Naive thymus-derived CD4-positive, alpha-beta T cell (primary cell): Measurements from ENCODE around the gene EDIL3. TPM values are rescaled to one million over a fixed set of nuclear protein-coding genes. Genes with fewer than 3 reads are reported as not detected.

Source experiments
- ATAC-seq: fragments of 150-1000 bp; cut with Tn5 transposase; 2 replicates; pipeline ENCODE4 v1.10.0; 2021; ENCODE audit warnings: mild to moderate bottlenecking, moderate library complexity
- CTCF ChIA-PET: fragments of 350-600 bp; sonication (Branson Sonifier 250); formaldehyde crosslinking; loops from one replicate; lab custom pipeline; 2021; ENCODE audit warnings: antibody characterized with exemption; lab: Charles Lee
- POLR2A ChIA-PET: fragments of 350-600 bp; sonication (Branson Sonifier 250); formaldehyde crosslinking; loops from one replicate; lab custom pipeline; 2021; ENCODE audit warnings: antibody characterized with exemption, inconsistent platforms; lab: Charles Lee
- DNase-seq, 9 donors: peaks; one replicate each; pipeline versions ENCODE4 v3.0.0 to v3.0.0-alpha.2; 2020 to 2022; ENCODE audit warnings: mixed read lengths in 1 of 9
- H3K27ac ChIP-seq: one replicate; pipeline ENCODE4 v1.7.0; 2013; ENCODE audit warnings: mild to moderate bottlenecking, low read depth, low read length, moderate library complexity
- H3K27me3 ChIP-seq, 2 donors: one replicate each; pipeline ENCODE4 v1.7.0; 2013; ENCODE audit warnings: low read length in 2 of 2, mild to moderate bottlenecking in 2 of 2, moderate library complexity in 2 of 2; ENCODE audit not compliant: control insufficient read depth in 2 of 2, insufficient read depth in 2 of 2
- H3K36me3 ChIP-seq, 3 experiments: 1 replicate in 2 of 3; 2 replicates in 1 of 3; pipeline ENCODE4 v1.7.0; 2013; ENCODE audit warnings: low read length in 3 of 3, mild to moderate bottlenecking in 3 of 3, moderate library complexity in 1 of 3; ENCODE audit not compliant: insufficient read depth in 3 of 3, control insufficient read depth in 2 of 3
- H3K4me1 ChIP-seq, 2 donors: one replicate each; pipeline ENCODE4 v1.7.0; 2013; ENCODE audit warnings: low read length in 2 of 2, mild to moderate bottlenecking in 2 of 2, moderate library complexity in 1 of 2; ENCODE audit not compliant: control insufficient read depth in 2 of 2, insufficient read depth in 2 of 2
- H3K4me3 ChIP-seq: 2 replicates; pipeline ENCODE4 v1.7.0; 2013; ENCODE audit warnings: mild to moderate bottlenecking, low read length
- H3K9me3 ChIP-seq, 3 experiments: 1 replicate in 2 of 3; 2 replicates in 1 of 3; pipeline ENCODE4 v1.7.0; 2013; ENCODE audit warnings: low read length in 3 of 3; ENCODE audit not compliant: control insufficient read depth in 2 of 3
- H3K27ac Mint-ChIP-seq, 9 donors: one replicate each; pipeline ENCODE4 v1.8.0; 2020 to 2022; ENCODE audit warnings: mixed read lengths in 9 of 9, mild to moderate bottlenecking in 8 of 9, moderate library complexity in 5 of 9, inconsistent platforms in 2 of 9
- H3K27me3 Mint-ChIP-seq, 5 donors: one replicate each; pipeline ENCODE4 v1.8.0; 2021 to 2022; ENCODE audit warnings: mixed read lengths in 5 of 5, mild to moderate bottlenecking in 1 of 5
- H3K36me3 Mint-ChIP-seq, 5 donors: one replicate each; pipeline ENCODE4 v1.8.0; 2020 to 2022; ENCODE audit warnings: mixed read lengths in 5 of 5, mild to moderate bottlenecking in 3 of 5, inconsistent platforms in 1 of 5
- H3K4me1 Mint-ChIP-seq, 7 donors: one replicate each; pipeline ENCODE4 v1.8.0; 2020 to 2022; ENCODE audit warnings: mixed read lengths in 7 of 7, mild to moderate bottlenecking in 3 of 7, inconsistent platforms in 1 of 7
- H3K4me3 Mint-ChIP-seq, 10 donors: one replicate each; pipeline ENCODE4 v1.8.0; 2020 to 2022; ENCODE audit warnings: mild to moderate bottlenecking in 10 of 10, mixed read lengths in 10 of 10, moderate library complexity in 6 of 10, inconsistent platforms in 2 of 10
- H3K9me3 Mint-ChIP-seq, 11 donors: one replicate each; pipeline ENCODE4 v1.8.0; 2020 to 2022; ENCODE audit warnings: mixed read lengths in 11 of 11, mild to moderate bottlenecking in 4 of 11, inconsistent platforms in 1 of 11, moderate library complexity in 1 of 11
- intact Hi-C, 2 donors: fragments of 100-400 bp; cut with micrococcal nuclease; formaldehyde crosslinking; loops; one replicate each; pipeline ENCODE4 v1.15.1; 2023
- polyA plus RNA-seq, 2 donors: library from polyadenylated mRNA; unstranded; fragments of 300-500 nt; fragmentation: Illumina TruSeq; gene quantifications; one replicate each; pipeline ENCODE4 v1.2.3, GENCODE V29; 2021
- total RNA-seq, 6 experiments: library from RNA in 5 of 6; stranded (reverse) in 5 of 6; gene quantifications; 1 replicate in 5 of 6; 2 replicates in 1 of 6; pipeline ENCODE4 v1.2.3 and lab custom pipeline; 2021 to 2026

The EDIL3 gene
- total and polyA plus RNA-seq, 7 experiments from 2014 or later, result not detected

DNA sequence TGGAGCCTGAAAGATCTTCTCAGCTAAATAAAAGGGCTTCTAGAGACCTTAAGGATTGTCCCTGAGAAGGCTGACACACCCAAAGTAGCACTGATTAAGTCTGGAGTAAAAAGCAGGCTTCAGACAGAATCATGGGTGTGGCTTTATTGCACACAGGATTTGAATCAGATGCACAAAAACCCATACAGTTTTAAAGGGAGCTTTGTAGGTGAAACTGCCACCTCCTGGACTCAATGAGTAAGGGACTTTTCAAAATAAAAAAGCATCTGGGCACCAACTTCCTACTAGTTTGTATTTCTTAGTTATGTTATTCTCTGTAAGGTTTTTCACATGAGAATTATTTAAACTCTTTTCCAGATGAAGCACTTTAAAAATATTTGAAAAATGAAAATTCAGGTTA is 129.4 kb downstream of the EDIL3 start:
- ChIA-PET CTCF (no interaction called here), POLR2A (no interaction called here)
- Histone ChIP-seq H3K9me3 (no peaks in the 10 kb centered on the region), H3K36me3 (no peaks in the 10 kb centered on the region), H3K27ac (no peak overlapping the region), H3K4me1 (no peaks in the 10 kb centered on the region), H3K27me3 (no peaks in the 10 kb centered on the region), H3K4me3 (no peak overlapping the region)
- ATAC-seq (no peak), DNase-seq (no peak)
- intact Hi-C loops, result loop anchor here in 1 of 2 donors (10.0 kb wide), 1 partner anchor 541 kb away; no protein-coding TSS in a partner anchor
- Mint-ChIP-seq H3K4me3 (no peak overlapping the region), H3K36me3 (no peaks in the 10 kb centered on the region), H3K9me3 (peaks cover 0 to 7% (median 0%) of the 10 kb centered on the region in 11 donors), H3K27me3 (no peaks in the 10 kb centered on the region), H3K4me1 (no peaks in the 10 kb centered on the region), H3K27ac (no peak overlapping the region)

GRCh38 chr5:84253946-84254345 is 130.7 kb downstream of the EDIL3 start:
- H3K27ac Mint-ChIP-seq, result no peak overlapping the region
- ATAC-seq, result no peak
- no peaks in the 10 kb centered on the region for H3K27me3 ChIP-seq
- no peak overlapping the region for H3K4me3 Mint-ChIP-seq
- H3K36me3 ChIP-seq, result no peaks in the 10 kb centered on the region
- H3K27me3 Mint-ChIP-seq, result no peaks in the 10 kb centered on the region
- H3K36me3 Mint-ChIP-seq, result no peaks in the 10 kb centered on the region
- peaks cover 0 to 7% (median 0%) of the 10 kb centered on the region in 11 donors for H3K9me3 Mint-ChIP-seq
- H3K4me1 ChIP-seq, result no peaks in the 10 kb centered on the region
- intact Hi-C loops, result loop anchor here in 1 of 2 donors (10.0 kb wide), 1 partner anchor 539 kb away; no protein-coding TSS in a partner anchor
- ChIA-PET CTCF (no interaction called here), POLR2A (no interaction called here)
- H3K9me3 ChIP-seq, result no peaks in the 10 kb centered on the region
- no peak overlapping the region for H3K27ac ChIP-seq
- no peaks in the 10 kb centered on the region for H3K4me1 Mint-ChIP-seq
- DNase-seq, result no peak
- no peak overlapping the region for H3K4me3 ChIP-seq

DNA sequence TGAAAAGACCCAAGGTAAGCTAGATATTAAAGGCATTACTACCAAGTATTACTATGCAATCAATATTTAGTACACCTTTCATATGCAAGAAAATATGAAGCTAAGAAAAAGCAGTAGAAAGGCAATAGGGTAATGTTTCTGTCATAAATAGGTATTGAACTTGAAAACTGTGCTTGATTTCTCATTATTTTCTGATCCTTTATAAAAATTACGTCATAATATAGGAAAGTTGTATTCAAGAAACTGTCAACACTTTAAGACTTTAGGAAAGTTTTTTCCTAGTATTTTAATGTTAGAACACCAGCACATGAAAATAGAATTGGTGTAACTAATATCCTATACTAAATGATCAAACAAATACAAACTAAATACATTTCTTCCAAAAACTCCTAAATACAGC is 133.2 kb downstream of the EDIL3 start:
- Histone ChIP-seq H3K27me3 (no peaks in the 10 kb centered on the region), H3K4me3 (no peak overlapping the region), H3K9me3 (no peaks in the 10 kb centered on the region), H3K36me3 (no peaks in the 10 kb centered on the region), H3K27ac (no peak overlapping the region), H3K4me1 (no peaks in the 10 kb centered on the region)
- H3K27me3 Mint-ChIP-seq, result no peaks in the 10 kb centered on the region
- H3K4me1 Mint-ChIP-seq, result no peaks in the 10 kb centered on the region
- H3K27ac Mint-ChIP-seq, result no peak overlapping the region
- ChIA-PET CTCF (no interaction called here), POLR2A (no interaction called here)
- intact Hi-C loops, result loop anchor here in 1 of 2 donors (10.0 kb wide), 1 partner anchor 537 kb away; no protein-coding TSS in a partner anchor
- ATAC-seq (no peak), DNase-seq (no peak)
- H3K4me3 Mint-ChIP-seq, result no peak overlapping the region
- H3K9me3 Mint-ChIP-seq, result peaks cover 0 to 12% (median 0%) of the 10 kb centered on the region in 11 donors
- no peaks in the 10 kb centered on the region for H3K36me3 Mint-ChIP-seq

DNA sequence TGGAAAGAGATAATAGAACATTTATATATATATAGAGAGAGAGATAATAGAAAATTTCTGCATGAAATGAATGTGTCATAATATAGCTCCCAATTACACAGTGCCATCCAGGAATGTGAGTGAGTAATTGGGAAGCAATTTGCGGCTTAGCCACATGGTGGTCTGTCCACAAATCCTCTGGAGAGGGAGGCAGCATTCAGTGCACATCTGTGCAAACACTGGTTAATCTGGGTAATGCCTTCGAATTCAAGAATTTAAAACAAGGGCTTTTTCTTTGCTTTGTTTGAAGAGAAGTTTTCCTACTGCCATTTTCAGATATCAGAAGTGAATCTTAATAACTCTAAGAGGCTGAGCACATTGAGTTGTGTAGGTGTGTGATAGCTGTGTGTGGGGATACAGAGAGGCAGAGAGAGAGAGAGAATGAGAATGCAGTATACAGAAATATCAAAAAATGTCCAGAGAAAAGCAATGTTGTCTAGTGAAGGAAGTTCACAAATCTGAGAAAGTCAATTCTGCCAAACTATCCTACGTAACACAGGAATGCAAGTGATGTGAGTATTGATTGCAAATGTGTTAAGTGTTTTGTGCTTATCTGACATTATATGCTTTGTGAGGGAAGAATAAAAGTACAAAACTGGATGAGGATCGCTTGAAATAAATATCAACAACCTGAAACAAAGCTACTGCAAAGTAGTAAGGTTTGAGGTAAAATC is 134.6 kb downstream of the EDIL3 start:
- peaks cover 0 to 12% (median 0%) of the 10 kb centered on the region in 11 donors for H3K9me3 Mint-ChIP-seq
- H3K9me3 ChIP-seq, result no peaks in the 10 kb centered on the region
- H3K27ac ChIP-seq, result no peak overlapping the region
- no peak overlapping the region for H3K4me3 Mint-ChIP-seq
- POLR2A ChIA-PET, result no interaction called here
- H3K4me3 ChIP-seq, result no peak overlapping the region
- no peaks in the 10 kb centered on the region for H3K27me3 Mint-ChIP-seq
- intact Hi-C loops, result loop anchor here in 1 of 2 donors (10.0 kb wide), 1 partner anchor 535 kb away; no protein-coding TSS in a partner anchor
- H3K36me3 ChIP-seq, result no peaks in the 10 kb centered on the region
- no peak overlapping the region for H3K27ac Mint-ChIP-seq
- DNase-seq (no peak), ATAC-seq (no peak)
- no peaks in the 10 kb centered on the region for H3K4me1 ChIP-seq
- no peaks in the 10 kb centered on the region for H3K4me1 Mint-ChIP-seq
- no peaks in the 10 kb centered on the region for H3K27me3 ChIP-seq
- CTCF ChIA-PET, result no interaction called here
- H3K36me3 Mint-ChIP-seq, result no peaks in the 10 kb centered on the region

DNA sequence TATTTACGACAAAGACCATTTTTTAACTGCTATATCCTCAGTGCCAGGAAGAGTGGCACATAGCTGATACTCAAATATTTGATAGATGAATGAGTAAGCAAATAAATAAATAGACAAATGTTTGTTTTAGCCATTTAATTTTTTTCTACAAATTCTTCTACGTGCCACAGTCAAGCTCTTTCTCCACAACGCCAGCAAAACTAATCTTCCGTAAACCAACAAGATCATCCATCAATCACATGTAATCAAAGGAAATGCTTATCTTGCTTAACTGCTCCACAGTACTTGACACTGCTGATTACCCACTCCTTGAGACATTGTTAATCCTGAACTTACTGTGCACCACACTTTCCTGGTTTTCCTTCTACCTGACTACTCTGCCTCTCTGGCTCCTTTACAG is 136.7 kb downstream of the EDIL3 start:
- POLR2A ChIA-PET, result no interaction called here
- Mint-ChIP-seq H3K4me1 (no peaks in the 10 kb centered on the region), H3K9me3 (peaks cover 0 to 12% (median 0%) of the 10 kb centered on the region in 11 donors), H3K4me3 (no peak overlapping the region), H3K27me3 (no peaks in the 10 kb centered on the region), H3K27ac (no peak overlapping the region), H3K36me3 (no peaks in the 10 kb centered on the region)
- Histone ChIP-seq H3K27ac (no peak overlapping the region), H3K27me3 (no peaks in the 10 kb centered on the region), H3K9me3 (no peaks in the 10 kb centered on the region), H3K4me3 (no peak overlapping the region), H3K36me3 (no peaks in the 10 kb centered on the region), H3K4me1 (no peaks in the 10 kb centered on the region)
- ATAC-seq (no peak), DNase-seq (no peak)
- intact Hi-C loops, result no loop called here
- CTCF ChIA-PET, result no interaction called here

DNA sequence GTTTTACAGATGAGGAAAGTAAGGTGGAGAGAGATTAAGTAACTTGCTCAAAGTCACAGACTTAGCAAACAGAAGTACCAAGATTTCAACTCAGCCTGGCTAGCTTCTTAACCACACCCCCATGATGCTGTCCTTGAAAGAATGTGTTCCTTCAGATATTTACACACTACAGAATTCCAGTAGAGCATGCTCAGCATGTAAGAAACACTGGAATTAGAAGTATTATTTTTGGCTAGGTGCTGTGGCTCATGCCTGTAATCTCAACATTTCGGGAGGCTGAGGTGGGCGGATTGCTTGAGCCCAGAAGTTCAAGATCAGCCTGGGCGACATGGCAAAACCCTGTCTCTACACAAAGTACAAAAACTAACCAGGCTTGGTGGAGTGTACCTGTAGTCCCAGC is 142.4 kb downstream of the EDIL3 start:
- H3K27ac Mint-ChIP-seq, result no peak overlapping the region
- ChIA-PET CTCF (no interaction called here), POLR2A (no interaction called here)
- H3K27me3 Mint-ChIP-seq, result no peaks in the 10 kb centered on the region
- Histone ChIP-seq H3K4me1 (no peaks in the 10 kb centered on the region), H3K9me3 (no peaks in the 10 kb centered on the region), H3K27me3 (no peaks in the 10 kb centered on the region), H3K36me3 (no peaks in the 10 kb centered on the region), H3K4me3 (no peak overlapping the region), H3K27ac (no peak overlapping the region)
- H3K36me3 Mint-ChIP-seq, result no peaks in the 10 kb centered on the region
- intact Hi-C loops, result no loop called here
- no peak overlapping the region for H3K4me3 Mint-ChIP-seq
- peaks cover 0 to 10% (median 0%) of the 10 kb centered on the region in 11 donors for H3K9me3 Mint-ChIP-seq
- no peak for ATAC-seq
- DNase-seq, result no peak
- no peaks in the 10 kb centered on the region for H3K4me1 Mint-ChIP-seq

- intact Hi-C loops, result no loop called here
- Histone ChIP-seq H3K4me3 (no peak overlapping the region), H3K27ac (no peak overlapping the region), H3K27me3 (no peaks in the 10 kb centered on the region), H3K36me3 (no peaks in the 10 kb centered on the region), H3K9me3 (no peaks in the 10 kb centered on the region), H3K4me1 (no peaks in the 10 kb centered on the region)
- Mint-ChIP-seq H3K4me3 (no peak overlapping the region), H3K27me3 (no peaks in the 10 kb centered on the region), H3K4me1 (no peaks in the 10 kb centered on the region), H3K36me3 (no peaks in the 10 kb centered on the region), H3K27ac (no peak overlapping the region), H3K9me3 (peaks cover 0 to 10% (median 0%) of the 10 kb centered on the region in 11 donors)
- no peak for ATAC-seq
- ChIA-PET POLR2A (no interaction called here), CTCF (no interaction called here)
- DNase-seq, result no peak
Measured at GRCh38 chr5:84239494-84239893, 145.2 kb downstream of the EDIL3 start.
